T-helper 2 cell treated with Interferon-gamma antibody and Interleukin-4, amounts not matched to agents 100 ng/mL and 5 ng/mL, for 36 hours (primary cell): ENCODE measurements around the gene MLLT10. TPM values are rescaled to one million over a fixed set of nuclear protein-coding genes. Genes with fewer than 3 reads are reported as not detected.
"Not testable (repeated sequence)": the region's sequence is repeated elsewhere in the genome, so short reads cannot be mapped to it uniquely, and the experiment has no call there.

ENCODE experiments used
- intact Hi-C: fragments of 100-400 bp; cut with micrococcal nuclease; formaldehyde crosslinking; loops from one replicate; pipeline ENCODE4 v1.15.1; 2023
- total RNA-seq: library from RNA; stranded (reverse); gene quantifications from 2 replicates; pipeline ENCODE4 v1.2.3, GENCODE V29; 2022

Gene MLLT10
- total RNA-seq, 1 donor from 2014 or later = 45.1 TPM

GRCh38 chr10:21558984-21559383 lies 25.0 kb downstream of the MLLT10 start:
- intact Hi-C loops = not testable (repeated sequence)

- intact Hi-C loops = no loop called here
Observed at GRCh38 chr10:21570761-21571521, 36.9 kb downstream of the MLLT10 start.

- intact Hi-C loops = no loop called here
Observed at GRCh38 chr10:21572578-21572977, 38.5 kb downstream of the MLLT10 start.

- intact Hi-C loops = not testable (repeated sequence)
Observed at GRCh38 chr10:21574514-21574913, 40.5 kb downstream of the MLLT10 start.

GRCh38 chr10:21579291-21579690 lies 45.3 kb downstream of the MLLT10 start:
- intact Hi-C loops = no loop called here

- intact Hi-C loops = not testable (repeated sequence)
Observed at GRCh38 chr10:21581421-21581834, 47.4 kb downstream of the MLLT10 start.

- intact Hi-C loops = no loop called here
Observed at GRCh38 chr10:21584834-21585530, 51.0 kb downstream of the MLLT10 start.

- intact Hi-C loops = no loop called here
Observed at GRCh38 chr10:21587391-21587790, 53.4 kb downstream of the MLLT10 start.

GRCh38 chr10:21588159-21588558 lies 54.1 kb downstream of the MLLT10 start:
- intact Hi-C loops = not testable (repeated sequence)

- intact Hi-C loops = no loop called here
Observed at GRCh38 chr10:21593986-21594385, 60.0 kb downstream of the MLLT10 start.

GRCh38 chr10:21599582-21599981 lies 65.5 kb downstream of the MLLT10 start:
- intact Hi-C loops = no loop called here

- intact Hi-C loops = no loop called here
Observed at GRCh38 chr10:21600804-21601433, 66.9 kb downstream of the MLLT10 start.

- intact Hi-C loops = no loop called here
Observed at GRCh38 chr10:21602313-21602712, 68.3 kb downstream of the MLLT10 start.

- intact Hi-C loops = no loop called here
Observed at GRCh38 chr10:21603721-21604120, 69.7 kb downstream of the MLLT10 start.

- intact Hi-C loops = no loop called here
Observed at GRCh38 chr10:21604651-21605050, 70.6 kb downstream of the MLLT10 start.

- intact Hi-C loops = no loop called here
Observed at GRCh38 chr10:21607907-21608306, 73.9 kb downstream of the MLLT10 start.

- intact Hi-C loops = no loop called here
Observed at GRCh38 chr10:21614000-21614399, 80.0 kb downstream of the MLLT10 start.

- intact Hi-C loops = no loop called here
Observed at GRCh38 chr10:21617267-21617666, 83.2 kb downstream of the MLLT10 start.

- intact Hi-C loops = no loop called here
Observed at GRCh38 chr10:21623291-21623690, 89.3 kb downstream of the MLLT10 start.

- intact Hi-C loops = not testable (repeated sequence)
Observed at GRCh38 chr10:21624421-21624820, 90.4 kb downstream of the MLLT10 start.

- intact Hi-C loops = no loop called here
Observed at GRCh38 chr10:21624951-21625350, 90.9 kb downstream of the MLLT10 start.

GRCh38 chr10:21625623-21626229 lies 91.7 kb downstream of the MLLT10 start:
- intact Hi-C loops = no loop called here
